HG03521 (cell line): ENCODE measurements around the gene ZDHHC8.

ENCODE experiments used
- ATAC-seq: cut with Tn5 transposase; IDR thresholded peaks from one replicate; pipeline ENCODE4 v1.9.1; 2021; ENCODE audit warnings: mild to moderate bottlenecking, moderate library complexity; ENCODE audit not compliant: unreplicated experiment

The ZDHHC8 gene

DNA sequence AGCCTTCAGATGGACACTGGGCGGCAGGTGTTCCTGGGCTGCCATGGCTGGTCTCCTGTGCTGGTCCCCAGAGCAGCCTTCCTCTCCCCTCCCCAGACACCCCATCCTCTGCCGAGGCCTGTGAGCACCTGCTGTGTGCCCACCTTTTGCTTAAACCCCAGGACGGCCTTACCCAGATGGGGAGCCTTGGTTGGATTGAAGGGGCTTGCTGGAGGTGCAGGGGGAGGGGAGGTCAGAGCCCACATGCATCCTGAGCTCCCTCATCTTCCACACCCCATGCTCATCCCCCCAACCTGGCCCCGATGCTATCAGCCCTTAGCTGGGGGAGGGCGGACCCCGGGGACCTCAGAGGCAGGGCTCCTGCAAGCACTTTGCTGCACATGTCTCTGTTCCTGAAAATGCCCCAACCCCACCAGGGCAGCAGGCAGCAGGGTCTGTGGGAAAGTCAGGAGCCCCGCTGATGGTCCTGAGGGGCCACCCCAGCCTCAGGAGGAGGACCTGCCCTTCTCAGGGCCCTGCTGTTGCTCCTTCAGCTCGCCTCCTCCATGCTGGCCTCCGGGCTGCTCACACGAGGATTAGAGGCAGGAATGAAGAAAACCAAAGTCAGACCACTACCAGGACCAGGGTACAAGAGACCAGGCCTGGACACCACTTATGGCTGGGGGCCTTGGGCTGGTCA is 60.8 kb downstream of the ZDHHC8 start:
- no peak for ATAC-seq

DNA sequence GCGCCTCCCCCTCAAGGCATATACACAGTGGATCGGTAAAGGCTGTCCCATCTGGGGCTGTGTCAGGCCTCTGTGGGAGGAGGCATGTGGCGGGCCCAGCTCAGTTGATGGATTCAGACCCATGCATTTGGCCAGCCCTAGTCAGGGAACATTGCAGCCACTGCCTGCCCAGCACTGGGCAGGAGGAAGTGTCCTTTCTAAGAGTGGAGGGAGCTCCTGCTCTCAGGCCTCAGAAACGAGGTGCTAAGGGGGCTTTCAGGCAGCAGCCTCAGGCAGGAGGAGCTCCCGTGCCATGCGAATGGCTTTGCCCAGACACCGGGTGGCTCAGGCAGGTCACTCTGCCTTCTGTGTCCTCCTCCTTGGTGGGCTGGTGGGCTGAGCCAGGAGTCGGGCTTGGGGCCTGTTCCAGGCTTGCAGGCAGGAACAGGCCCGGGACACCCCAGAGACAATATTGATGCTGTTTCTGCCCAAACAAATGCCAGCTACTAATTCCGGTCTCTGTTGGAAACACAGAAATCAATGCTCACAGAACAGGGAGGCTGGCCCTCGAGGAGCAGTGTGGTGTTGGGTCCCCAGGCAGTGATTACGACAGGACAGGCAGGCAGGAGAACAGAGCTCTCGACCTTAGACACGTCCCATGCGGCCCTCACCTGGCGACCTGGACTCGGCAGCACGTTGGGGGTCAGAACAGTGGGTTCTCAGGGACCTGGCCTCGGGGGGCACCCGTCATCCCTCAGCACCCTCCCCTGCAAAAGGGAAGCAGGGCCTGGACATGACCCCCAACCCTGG is 61.6 kb downstream of the ZDHHC8 start:
- no peak for ATAC-seq

- ATAC-seq, result no peak
Observed at GRCh38 chr22:20193761-20194494, 62.3 kb downstream of the ZDHHC8 start.

GRCh38 chr22:20194681-20195593 is 63.3 kb downstream of the ZDHHC8 start:
- no peak for ATAC-seq

- ATAC-seq, result no peak
Observed at GRCh38 chr22:20196094-20196842, 64.7 kb downstream of the ZDHHC8 start.
